WTC11 (cell line): Measurements from ENCODE around the gene SLC38A10. TPM values are rescaled to one million over a fixed set of nuclear protein-coding genes. Genes with fewer than 3 reads are reported as not detected.

ENCODE experiments used
- ATAC-seq: fragments of 200-7000 bp; cut with Tn5 transposase; 2 replicates; pipeline ENCODE4 v1.10.0; 2021; ENCODE audit warnings: mild to moderate bottlenecking, moderate library complexity
- CTCF ChIA-PET: fragments of 300-600 bp; sonication (Branson Sonifier 250); formaldehyde crosslinking; loops from one replicate; lab custom pipeline; 2021; ENCODE audit warnings: antibody characterized with exemption; lab: Charles Lee
- POLR2A ChIA-PET: fragments of 350-600 bp; sonication (Branson Sonifier 250); formaldehyde crosslinking; loops from one replicate; lab custom pipeline; 2021; ENCODE audit warnings: antibody characterized with exemption; lab: Charles Lee
- DNase-seq: peaks from one replicate; pipeline ENCODE4 v3.0.0; 2021; ENCODE audit warnings: low spot score
- H3K27ac Mint-ChIP-seq: 2 replicates; pipeline ENCODE4 v1.8.0; 2021; ENCODE audit warnings: mixed read lengths
- H3K27me3 Mint-ChIP-seq: 2 replicates; pipeline ENCODE4 v1.8.0; 2021; ENCODE audit warnings: low read depth, mild to moderate bottlenecking, moderate library complexity, mixed read lengths
- H3K36me3 Mint-ChIP-seq: 2 replicates; pipeline ENCODE4 v1.8.0; 2021; ENCODE audit warnings: mixed read lengths
- H3K4me1 Mint-ChIP-seq: 2 replicates; pipeline ENCODE4 v1.8.0; 2022; ENCODE audit warnings: mixed read lengths
- H3K4me3 Mint-ChIP-seq: 2 replicates; pipeline ENCODE4 v1.8.0; 2021; ENCODE audit warnings: mild to moderate bottlenecking, moderate library complexity, mixed read lengths
- H3K9me3 Mint-ChIP-seq: 2 replicates; pipeline ENCODE4 v1.8.0; 2021; ENCODE audit warnings: mixed read lengths
- ELF4 ChIP-seq: sonication (generic); formaldehyde crosslinking; IDR thresholded peaks from 2 replicates; pipeline ENCODE4 v1.8.1; 2022; ENCODE audit warnings: low read depth, mild to moderate bottlenecking, moderate library complexity, missing genetic modification reagents
- ETV6 ChIP-seq: sonication (generic); formaldehyde crosslinking; IDR thresholded peaks from 2 replicates; pipeline ENCODE4 v1.8.1; 2022; ENCODE audit warnings: mild to moderate bottlenecking, missing genetic modification reagents
- FOXJ3 ChIP-seq: sonication (generic); formaldehyde crosslinking; IDR thresholded peaks from 2 replicates; pipeline ENCODE4 v1.9.0; 2021; ENCODE audit warnings: missing genetic modification reagents, mild to moderate bottlenecking, borderline replicate concordance
- JUN ChIP-seq: sonication (generic); formaldehyde crosslinking; IDR thresholded peaks from 2 replicates; pipeline ENCODE4 v1.8.0; 2023; ENCODE audit warnings: mild to moderate bottlenecking, missing genetic modification reagents
- KAT7 ChIP-seq: sonication (generic); formaldehyde crosslinking; IDR thresholded peaks from 2 replicates; pipeline ENCODE4 v1.8.1; 2023; ENCODE audit warnings: missing genetic modification reagents, mild to moderate bottlenecking, borderline replicate concordance
- SP1 ChIP-seq: sonication (generic); formaldehyde crosslinking; conservative IDR thresholded peaks from 2 replicates; pipeline ENCODE4 v1.8.1; 2022; ENCODE audit warnings: missing genetic modification reagents
- ZNF232 ChIP-seq: sonication (generic); formaldehyde crosslinking; IDR thresholded peaks from 2 replicates; pipeline ENCODE4 v1.8.0; 2022; ENCODE audit warnings: mild to moderate bottlenecking, missing genetic modification reagents
- ZNF317 ChIP-seq: sonication (generic); formaldehyde crosslinking; IDR thresholded peaks from 2 replicates; pipeline ENCODE4 v1.8.1; 2023; ENCODE audit warnings: low read depth, mild to moderate bottlenecking, moderate library complexity, missing genetic modification reagents, borderline replicate concordance
- total RNA-seq: library from RNA; stranded (reverse); gene quantifications from 3 replicates; pipeline ENCODE4 v1.2.3, GENCODE V29; 2021
- TF ChIP-seq, protein P1 (sequence below): sonication (generic); formaldehyde crosslinking; IDR thresholded peaks from 2 replicates; pipeline ENCODE4 v1.8.0; 2023; ENCODE audit warnings: missing genetic modification reagents, mild to moderate bottlenecking, borderline replicate concordance
- TF ChIP-seq, protein P2 (sequence below): fragments of 250-450 bp; sonication (Bioruptor Pico); conservative IDR thresholded peaks from 2 replicates; pipeline ENCODE4 v1.9.0; 2021; ENCODE audit warnings: mild to moderate bottlenecking
- TF ChIP-seq, protein P3 (sequence below): sonication (generic); formaldehyde crosslinking; IDR thresholded peaks from 2 replicates; pipeline ENCODE4 v1.8.0; 2023; ENCODE audit warnings: missing genetic modification reagents
- TF ChIP-seq, protein P4 (sequence below): fragments of 250-450 bp; sonication (Bioruptor Pico); IDR thresholded peaks from 2 replicates; pipeline ENCODE4 v1.9.0; 2021; ENCODE audit warnings: mild to moderate bottlenecking
- TF ChIP-seq, protein P5 (sequence below): sonication (generic); formaldehyde crosslinking; IDR thresholded peaks from 2 replicates; pipeline ENCODE4 v1.8.0; 2023; ENCODE audit warnings: mild to moderate bottlenecking, missing genetic modification reagents
- TF ChIP-seq, protein P6 (sequence below): sonication (generic); formaldehyde crosslinking; conservative IDR thresholded peaks from 2 replicates; pipeline ENCODE4 v1.8.1; 2022; ENCODE audit warnings: mild to moderate bottlenecking, missing genetic modification reagents
- TF ChIP-seq, protein P7 (sequence below): sonication (generic); formaldehyde crosslinking; IDR thresholded peaks from 2 replicates; pipeline ENCODE4 v1.8.0; 2022; ENCODE audit warnings: mild to moderate bottlenecking, missing genetic modification reagents
- TF ChIP-seq, protein P8 (sequence below): sonication (generic); formaldehyde crosslinking; IDR thresholded peaks from 2 replicates; pipeline ENCODE4 v1.8.1; 2023; ENCODE audit warnings: mild to moderate bottlenecking, missing genetic modification reagents
- TF ChIP-seq, protein P9 (sequence below): fragments of 250-450 bp; sonication (Bioruptor Pico); IDR thresholded peaks from 2 replicates; pipeline ENCODE4 v1.8.0; 2021; ENCODE audit warnings: mild to moderate bottlenecking
- TF ChIP-seq, protein P10 (sequence below): sonication (generic); formaldehyde crosslinking; IDR thresholded peaks from 2 replicates; pipeline ENCODE4 v1.8.1; 2023; ENCODE audit warnings: mild to moderate bottlenecking, missing genetic modification reagents, moderate library complexity

The SLC38A10 gene
- total RNA-seq, 1 experiment from 2014 or later: 47.0 TPM

DNA sequence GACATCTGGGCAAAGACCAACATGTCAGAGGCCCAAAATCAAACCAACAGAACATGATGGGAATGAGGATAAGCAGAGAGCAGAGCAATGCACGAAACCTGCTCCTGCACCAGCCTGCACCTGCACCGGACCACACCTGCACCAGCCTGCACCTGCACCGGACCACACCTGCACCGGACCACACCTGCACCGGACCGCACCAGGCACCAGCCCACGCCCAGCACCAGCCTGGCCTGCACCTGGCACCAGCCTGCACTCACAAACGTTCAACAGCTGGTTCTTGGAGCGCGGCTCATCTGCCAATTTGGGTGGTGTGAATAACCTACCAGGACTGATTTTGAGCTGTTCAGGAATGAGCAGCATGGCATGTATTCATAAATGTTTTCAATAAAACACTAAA, 90.5 kb downstream of the SLC38A10 start:
- ChIA-PET CTCF (interaction anchor here (0.6 kb wide), 1 partner anchor 42 kb away, joined by 4 read pairs; no protein-coding TSS in a partner anchor), POLR2A (no interaction called here)
- Mint-ChIP-seq H3K4me3 (no peak overlapping the region), H3K4me1 (no peaks in the 10 kb centered on the region), H3K27me3 (no peaks in the 10 kb centered on the region), H3K27ac (no peak overlapping the region), H3K9me3 (no peaks in the 10 kb centered on the region), H3K36me3 (no peaks in the 10 kb centered on the region; the same call in 1 of the 2 replicates)
- DNase-seq (no peak), ATAC-seq (no peak)
- TF ChIP-seq ETV6 (CRISPR knock-in tag) (no peak), FOXJ3 (CRISPR knock-in tag) (no peak), ELF4 (CRISPR knock-in tag) (no peak), ZNF232 (CRISPR knock-in tag) (no peak), ZNF317 (no peak), KAT7 (no peak), JUN (CRISPR knock-in tag) (no peak), SP1 (CRISPR knock-in tag) (no peak)
- TF ChIP-seq, protein P1, sequence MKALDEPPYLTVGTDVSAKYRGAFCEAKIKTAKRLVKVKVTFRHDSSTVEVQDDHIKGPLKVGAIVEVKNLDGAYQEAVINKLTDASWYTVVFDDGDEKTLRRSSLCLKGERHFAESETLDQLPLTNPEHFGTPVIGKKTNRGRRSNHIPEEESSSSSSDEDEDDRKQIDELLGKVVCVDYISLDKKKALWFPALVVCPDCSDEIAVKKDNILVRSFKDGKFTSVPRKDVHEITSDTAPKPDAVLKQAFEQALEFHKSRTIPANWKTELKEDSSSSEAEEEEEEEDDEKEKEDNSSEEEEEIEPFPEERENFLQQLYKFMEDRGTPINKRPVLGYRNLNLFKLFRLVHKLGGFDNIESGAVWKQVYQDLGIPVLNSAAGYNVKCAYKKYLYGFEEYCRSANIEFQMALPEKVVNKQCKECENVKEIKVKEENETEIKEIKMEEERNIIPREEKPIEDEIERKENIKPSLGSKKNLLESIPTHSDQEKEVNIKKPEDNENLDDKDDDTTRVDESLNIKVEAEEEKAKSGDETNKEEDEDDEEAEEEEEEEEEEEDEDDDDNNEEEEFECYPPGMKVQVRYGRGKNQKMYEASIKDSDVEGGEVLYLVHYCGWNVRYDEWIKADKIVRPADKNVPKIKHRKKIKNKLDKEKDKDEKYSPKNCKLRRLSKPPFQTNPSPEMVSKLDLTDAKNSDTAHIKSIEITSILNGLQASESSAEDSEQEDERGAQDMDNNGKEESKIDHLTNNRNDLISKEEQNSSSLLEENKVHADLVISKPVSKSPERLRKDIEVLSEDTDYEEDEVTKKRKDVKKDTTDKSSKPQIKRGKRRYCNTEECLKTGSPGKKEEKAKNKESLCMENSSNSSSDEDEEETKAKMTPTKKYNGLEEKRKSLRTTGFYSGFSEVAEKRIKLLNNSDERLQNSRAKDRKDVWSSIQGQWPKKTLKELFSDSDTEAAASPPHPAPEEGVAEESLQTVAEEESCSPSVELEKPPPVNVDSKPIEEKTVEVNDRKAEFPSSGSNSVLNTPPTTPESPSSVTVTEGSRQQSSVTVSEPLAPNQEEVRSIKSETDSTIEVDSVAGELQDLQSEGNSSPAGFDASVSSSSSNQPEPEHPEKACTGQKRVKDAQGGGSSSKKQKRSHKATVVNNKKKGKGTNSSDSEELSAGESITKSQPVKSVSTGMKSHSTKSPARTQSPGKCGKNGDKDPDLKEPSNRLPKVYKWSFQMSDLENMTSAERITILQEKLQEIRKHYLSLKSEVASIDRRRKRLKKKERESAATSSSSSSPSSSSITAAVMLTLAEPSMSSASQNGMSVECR: no peak
- TF ChIP-seq, protein P2, sequence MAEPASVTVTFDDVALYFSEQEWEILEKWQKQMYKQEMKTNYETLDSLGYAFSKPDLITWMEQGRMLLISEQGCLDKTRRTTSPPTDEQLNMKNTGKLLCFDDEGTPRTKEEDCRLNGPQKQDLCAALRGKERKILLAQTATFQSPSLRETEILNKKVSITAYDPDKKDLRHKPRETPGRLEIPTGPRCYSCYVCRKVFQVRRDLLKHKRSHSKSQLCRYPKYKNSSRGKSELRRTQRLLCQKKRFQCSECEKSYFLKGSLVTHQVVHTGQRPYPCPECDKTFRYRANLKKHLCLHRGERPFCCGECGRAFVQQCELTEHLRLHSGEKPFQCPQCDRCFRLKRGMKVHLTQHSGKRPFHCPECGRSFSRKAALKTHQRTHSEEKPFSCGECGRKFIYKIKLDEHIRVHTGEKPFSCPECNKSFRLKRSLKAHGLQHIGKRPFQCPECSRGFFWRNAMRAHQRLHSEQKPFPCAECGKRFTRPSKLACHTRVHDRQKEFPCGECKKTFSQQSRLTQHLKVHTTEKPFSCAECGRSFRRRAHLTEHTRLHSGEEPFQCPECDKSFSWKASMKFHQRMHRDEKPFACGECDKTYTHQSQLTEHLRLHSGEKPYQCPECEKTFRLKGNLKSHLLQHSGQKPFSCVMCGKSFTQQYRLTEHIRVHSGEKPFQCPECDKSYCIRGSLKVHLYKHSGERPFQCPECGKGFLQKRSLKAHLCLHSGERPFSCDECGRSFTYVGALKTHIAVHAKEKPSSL (CRISPR knock-in tag): no peak
- TF ChIP-seq, protein P3, sequence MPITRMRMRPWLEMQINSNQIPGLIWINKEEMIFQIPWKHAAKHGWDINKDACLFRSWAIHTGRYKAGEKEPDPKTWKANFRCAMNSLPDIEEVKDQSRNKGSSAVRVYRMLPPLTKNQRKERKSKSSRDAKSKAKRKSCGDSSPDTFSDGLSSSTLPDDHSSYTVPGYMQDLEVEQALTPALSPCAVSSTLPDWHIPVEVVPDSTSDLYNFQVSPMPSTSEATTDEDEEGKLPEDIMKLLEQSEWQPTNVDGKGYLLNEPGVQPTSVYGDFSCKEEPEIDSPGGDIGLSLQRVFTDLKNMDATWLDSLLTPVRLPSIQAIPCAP (CRISPR knock-in tag): no peak
- TF ChIP-seq, protein P4, sequence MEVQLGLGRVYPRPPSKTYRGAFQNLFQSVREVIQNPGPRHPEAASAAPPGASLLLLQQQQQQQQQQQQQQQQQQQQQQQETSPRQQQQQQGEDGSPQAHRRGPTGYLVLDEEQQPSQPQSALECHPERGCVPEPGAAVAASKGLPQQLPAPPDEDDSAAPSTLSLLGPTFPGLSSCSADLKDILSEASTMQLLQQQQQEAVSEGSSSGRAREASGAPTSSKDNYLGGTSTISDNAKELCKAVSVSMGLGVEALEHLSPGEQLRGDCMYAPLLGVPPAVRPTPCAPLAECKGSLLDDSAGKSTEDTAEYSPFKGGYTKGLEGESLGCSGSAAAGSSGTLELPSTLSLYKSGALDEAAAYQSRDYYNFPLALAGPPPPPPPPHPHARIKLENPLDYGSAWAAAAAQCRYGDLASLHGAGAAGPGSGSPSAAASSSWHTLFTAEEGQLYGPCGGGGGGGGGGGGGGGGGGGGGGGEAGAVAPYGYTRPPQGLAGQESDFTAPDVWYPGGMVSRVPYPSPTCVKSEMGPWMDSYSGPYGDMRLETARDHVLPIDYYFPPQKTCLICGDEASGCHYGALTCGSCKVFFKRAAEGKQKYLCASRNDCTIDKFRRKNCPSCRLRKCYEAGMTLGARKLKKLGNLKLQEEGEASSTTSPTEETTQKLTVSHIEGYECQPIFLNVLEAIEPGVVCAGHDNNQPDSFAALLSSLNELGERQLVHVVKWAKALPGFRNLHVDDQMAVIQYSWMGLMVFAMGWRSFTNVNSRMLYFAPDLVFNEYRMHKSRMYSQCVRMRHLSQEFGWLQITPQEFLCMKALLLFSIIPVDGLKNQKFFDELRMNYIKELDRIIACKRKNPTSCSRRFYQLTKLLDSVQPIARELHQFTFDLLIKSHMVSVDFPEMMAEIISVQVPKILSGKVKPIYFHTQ: no peak
- TF ChIP-seq, protein P5, sequence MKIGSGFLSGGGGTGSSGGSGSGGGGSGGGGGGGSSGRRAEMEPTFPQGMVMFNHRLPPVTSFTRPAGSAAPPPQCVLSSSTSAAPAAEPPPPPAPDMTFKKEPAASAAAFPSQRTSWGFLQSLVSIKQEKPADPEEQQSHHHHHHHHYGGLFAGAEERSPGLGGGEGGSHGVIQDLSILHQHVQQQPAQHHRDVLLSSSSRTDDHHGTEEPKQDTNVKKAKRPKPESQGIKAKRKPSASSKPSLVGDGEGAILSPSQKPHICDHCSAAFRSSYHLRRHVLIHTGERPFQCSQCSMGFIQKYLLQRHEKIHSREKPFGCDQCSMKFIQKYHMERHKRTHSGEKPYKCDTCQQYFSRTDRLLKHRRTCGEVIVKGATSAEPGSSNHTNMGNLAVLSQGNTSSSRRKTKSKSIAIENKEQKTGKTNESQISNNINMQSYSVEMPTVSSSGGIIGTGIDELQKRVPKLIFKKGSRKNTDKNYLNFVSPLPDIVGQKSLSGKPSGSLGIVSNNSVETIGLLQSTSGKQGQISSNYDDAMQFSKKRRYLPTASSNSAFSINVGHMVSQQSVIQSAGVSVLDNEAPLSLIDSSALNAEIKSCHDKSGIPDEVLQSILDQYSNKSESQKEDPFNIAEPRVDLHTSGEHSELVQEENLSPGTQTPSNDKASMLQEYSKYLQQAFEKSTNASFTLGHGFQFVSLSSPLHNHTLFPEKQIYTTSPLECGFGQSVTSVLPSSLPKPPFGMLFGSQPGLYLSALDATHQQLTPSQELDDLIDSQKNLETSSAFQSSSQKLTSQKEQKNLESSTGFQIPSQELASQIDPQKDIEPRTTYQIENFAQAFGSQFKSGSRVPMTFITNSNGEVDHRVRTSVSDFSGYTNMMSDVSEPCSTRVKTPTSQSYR (CRISPR knock-in tag): no peak
- TF ChIP-seq, protein P6, sequence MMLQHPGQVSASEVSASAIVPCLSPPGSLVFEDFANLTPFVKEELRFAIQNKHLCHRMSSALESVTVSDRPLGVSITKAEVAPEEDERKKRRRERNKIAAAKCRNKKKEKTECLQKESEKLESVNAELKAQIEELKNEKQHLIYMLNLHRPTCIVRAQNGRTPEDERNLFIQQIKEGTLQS (CRISPR knock-in tag): no peak
- TF ChIP-seq, protein P7, sequence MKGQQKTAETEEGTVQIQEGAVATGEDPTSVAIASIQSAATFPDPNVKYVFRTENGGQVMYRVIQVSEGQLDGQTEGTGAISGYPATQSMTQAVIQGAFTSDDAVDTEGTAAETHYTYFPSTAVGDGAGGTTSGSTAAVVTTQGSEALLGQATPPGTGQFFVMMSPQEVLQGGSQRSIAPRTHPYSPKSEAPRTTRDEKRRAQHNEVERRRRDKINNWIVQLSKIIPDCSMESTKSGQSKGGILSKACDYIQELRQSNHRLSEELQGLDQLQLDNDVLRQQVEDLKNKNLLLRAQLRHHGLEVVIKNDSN: no peak
- TF ChIP-seq, protein P8, sequence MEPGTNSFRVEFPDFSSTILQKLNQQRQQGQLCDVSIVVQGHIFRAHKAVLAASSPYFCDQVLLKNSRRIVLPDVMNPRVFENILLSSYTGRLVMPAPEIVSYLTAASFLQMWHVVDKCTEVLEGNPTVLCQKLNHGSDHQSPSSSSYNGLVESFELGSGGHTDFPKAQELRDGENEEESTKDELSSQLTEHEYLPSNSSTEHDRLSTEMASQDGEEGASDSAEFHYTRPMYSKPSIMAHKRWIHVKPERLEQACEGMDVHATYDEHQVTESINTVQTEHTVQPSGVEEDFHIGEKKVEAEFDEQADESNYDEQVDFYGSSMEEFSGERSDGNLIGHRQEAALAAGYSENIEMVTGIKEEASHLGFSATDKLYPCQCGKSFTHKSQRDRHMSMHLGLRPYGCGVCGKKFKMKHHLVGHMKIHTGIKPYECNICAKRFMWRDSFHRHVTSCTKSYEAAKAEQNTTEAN (CRISPR knock-in tag): no peak
- TF ChIP-seq, protein P9, sequence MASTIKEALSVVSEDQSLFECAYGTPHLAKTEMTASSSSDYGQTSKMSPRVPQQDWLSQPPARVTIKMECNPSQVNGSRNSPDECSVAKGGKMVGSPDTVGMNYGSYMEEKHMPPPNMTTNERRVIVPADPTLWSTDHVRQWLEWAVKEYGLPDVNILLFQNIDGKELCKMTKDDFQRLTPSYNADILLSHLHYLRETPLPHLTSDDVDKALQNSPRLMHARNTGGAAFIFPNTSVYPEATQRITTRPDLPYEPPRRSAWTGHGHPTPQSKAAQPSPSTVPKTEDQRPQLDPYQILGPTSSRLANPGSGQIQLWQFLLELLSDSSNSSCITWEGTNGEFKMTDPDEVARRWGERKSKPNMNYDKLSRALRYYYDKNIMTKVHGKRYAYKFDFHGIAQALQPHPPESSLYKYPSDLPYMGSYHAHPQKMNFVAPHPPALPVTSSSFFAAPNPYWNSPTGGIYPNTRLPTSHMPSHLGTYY: no peak
- TF ChIP-seq, protein P10, sequence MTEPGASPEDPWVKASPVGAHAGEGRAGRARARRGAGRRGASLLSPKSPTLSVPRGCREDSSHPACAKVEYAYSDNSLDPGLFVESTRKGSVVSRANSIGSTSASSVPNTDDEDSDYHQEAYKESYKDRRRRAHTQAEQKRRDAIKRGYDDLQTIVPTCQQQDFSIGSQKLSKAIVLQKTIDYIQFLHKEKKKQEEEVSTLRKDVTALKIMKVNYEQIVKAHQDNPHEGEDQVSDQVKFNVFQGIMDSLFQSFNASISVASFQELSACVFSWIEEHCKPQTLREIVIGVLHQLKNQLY (CRISPR knock-in tag): no peak
